GM21737 (cell line): ENCODE measurements around the gene TRAPPC12.
"Not testable (repeated sequence)": the region's sequence is repeated elsewhere in the genome, so short reads cannot be mapped to it uniquely, and the experiment has no call there.

Source experiments
- ATAC-seq: cut with Tn5 transposase; IDR thresholded peaks from one replicate; pipeline ENCODE4 v1.9.1; 2021; ENCODE audit warnings: mild to moderate bottlenecking, moderate library complexity; ENCODE audit not compliant: unreplicated experiment

TRAPPC12 gene

DNA sequence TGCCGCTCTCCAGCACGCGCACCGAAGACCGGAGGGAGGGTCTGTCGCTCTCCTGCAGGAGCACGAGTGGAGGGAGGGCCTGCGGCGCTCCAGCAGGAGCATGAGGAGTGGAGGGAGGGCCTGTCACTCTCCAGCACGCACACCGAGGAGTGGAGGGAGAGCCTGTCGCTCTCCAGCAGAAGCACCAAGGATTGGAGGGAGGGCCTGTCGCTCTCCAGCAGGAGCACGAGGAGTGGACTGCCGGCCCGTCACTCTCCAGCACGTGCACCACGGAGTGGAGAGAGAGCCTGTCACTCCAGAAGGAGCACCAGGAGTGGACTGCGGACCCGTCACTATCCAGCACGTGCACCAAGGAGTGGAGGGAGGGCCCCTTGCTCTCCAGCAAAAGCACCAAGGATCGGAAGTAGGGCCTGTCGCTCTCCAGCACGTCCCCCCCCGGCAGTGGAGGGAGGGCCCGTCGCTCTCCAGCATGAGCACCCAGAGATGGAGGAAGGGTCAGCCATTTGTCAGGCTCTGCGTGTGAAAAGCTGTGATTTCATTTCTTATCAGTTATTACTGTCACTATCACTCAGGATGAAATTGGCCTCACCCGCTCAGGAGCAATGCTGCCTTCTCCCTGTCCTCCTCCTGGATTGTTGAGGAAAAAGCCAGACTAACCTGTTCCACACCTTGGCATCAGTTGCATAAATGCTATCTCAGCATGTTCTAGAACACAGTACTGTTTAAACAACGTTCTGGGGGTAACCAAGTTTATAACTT lies 103.9 kb downstream of the TRAPPC12 start:
- no peak for ATAC-seq

DNA sequence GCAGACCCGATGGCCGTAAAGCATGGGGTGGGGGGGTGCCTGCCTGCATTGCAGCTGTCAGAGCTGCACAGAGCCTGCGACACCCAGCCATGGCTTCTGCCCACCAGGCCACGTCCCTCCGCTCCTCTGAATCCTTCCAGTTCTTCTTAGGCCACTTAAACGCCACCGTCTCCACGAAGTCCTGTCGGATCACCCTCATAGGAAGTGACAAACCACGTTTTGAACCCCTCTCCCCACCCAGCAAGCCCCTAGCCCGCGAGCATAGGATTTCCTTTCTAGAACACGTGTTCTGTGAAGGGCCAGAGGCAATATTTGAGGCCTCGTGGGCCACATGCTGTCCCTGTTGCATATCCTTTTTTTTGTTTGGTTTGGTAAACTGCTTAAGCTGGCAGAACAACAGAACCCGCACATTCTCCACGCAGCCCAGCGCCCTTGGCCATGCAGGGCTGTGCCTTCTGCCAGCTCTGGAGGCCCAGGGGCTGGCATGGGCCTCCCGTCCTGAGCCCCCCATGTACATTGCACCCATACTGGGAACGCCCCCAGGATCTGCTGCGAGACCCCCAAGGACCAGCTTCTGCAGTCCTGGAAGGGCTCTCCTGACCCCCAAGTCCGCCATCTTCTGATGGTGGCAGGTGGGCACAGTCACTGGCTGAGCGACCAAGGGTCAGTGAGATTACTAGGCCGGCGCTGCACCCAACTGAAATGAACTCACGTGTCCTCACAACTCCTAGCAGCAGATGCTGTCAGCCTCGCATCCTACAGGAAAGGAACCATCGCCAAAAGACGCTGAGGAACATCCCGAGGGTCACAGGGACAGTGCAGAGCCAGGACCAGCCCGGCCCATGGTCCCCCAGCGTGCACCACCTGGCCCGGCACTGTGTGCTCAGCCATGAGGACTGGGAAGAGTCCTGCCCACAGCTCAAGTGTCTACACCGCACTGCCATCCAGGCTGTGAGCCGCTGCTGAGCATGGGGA lies 104.8 kb downstream of the TRAPPC12 start:
- no peak for ATAC-seq

DNA sequence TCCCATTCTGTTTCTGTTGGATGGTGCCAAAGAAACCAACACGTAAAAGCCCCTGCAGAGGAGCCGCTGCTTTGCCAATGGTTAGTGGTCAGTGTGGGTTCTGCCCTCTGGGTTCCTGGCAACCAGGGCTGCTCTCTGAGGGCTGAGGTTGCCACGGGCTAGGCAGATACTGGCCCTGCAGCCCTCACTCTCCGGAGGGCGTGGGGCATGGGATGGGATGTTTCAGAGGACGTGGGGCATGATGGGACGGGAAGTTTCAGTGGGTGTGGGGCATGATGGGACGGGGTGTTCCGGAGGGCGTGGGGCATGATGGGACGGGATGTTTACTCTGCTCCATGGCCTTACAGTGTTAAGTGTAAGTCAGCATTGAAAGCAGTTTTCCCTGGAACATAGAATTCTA lies 105.7 kb downstream of the TRAPPC12 start:
- ATAC-seq, result no peak

DNA sequence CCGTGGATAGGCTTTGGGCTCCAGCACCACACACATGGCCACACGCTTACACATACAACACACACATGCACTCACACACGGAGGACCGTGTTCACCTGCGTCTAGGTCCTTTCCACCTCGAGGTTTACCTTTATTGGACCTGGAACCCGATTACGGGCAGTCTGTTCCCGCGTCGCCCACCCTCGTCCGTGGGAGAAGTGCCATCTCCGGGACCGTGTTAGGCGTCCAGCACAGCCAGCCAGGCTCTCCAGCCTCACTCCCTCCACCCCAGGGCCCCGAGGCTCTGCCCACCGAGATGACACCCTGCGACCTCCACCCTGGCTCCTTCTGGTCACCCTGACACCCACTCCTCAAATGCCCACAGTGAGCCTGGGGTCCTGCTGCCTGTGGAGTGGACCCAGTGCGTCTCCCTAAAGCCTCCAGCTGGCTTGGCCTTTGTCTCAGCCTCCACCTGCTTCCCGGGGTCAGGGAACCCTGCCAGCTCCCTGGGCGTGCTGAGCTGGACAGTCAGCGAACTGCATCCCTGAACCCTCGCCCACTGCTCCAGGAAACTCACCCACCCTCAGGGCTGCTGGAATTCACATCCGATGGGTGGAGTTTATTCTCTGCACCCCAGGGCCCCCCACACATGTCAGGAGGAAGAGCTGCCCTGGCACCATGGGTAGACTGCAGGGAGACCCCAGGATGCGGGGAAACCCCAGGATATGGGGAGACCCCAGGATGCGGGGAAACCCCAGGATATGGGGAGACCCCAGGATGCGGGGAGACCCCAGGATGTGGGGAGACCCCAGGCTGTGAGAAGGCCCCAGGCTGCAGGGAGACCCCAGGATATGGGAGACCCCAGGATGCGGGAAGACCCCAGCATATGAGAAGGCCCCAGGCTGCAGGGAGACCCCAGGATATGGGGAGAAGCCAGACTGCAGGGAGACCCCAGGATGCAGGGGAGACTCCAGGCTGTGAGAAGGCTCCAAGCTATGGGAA lies 106.8 kb downstream of the TRAPPC12 start:
- ATAC-seq, result no peak

DNA sequence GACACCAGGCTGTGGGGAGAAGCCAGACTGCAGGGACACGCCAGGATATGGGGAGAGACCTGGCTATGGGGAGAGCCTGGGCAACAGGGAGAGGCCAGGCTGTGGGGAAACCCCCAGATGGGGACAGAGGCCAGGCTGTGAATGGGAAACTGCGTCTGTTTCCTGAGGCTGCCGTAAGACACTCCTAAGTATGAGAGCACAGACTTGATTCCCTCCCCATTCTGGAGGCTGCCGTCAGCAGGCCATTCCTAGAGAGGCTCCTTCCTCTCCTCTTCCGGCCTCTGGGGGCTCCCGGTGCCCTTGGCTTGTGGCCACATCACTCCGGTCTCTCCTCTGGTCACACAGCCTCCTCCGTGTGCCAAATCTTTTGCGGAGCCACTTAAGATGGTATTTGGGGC lies 107.5 kb downstream of the TRAPPC12 start:
- ATAC-seq, result no peak

DNA sequence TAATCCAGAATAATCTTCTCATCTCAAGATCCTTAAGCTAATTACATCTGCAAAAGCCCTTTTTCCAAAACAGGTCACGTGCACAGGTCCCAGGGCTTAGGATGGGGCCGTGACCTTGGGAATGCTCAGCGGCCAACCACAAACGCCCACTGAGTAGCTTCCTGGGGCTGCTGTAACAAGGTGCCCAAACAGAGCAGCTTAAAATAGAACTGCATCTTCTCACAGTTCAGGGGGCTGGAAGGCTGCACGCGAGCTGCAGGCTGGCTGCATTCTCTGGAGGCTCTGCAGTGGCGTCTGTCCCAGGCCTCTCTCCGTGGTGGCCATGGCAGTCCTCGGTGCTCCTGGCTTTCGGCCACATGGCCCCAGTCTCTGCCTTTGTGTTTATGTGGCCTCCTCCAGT lies 107.9 kb downstream of the TRAPPC12 start:
- ATAC-seq, result no peak

DNA sequence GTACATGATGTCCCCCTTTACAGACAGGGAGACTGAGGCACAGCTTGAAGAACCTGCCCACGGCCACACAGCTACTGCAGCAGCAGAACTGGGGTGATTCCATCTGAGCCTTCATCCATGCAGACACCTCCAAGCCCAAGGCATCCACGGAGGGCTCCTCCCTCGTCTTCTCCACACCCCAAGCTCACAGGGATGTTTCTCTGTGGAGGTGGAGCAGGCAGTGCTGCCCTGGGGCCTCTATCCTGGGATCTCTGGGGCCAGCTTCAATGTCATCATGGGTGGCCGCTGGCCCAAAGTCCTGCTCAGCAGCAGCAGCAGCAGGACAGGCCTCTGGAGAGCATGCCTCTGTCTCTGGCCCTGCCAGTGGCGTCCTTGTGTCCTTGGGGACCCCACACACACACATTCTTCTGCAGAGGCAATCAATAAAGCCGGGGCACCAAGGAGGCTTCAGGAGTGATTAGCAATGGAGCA lies 108.6 kb downstream of the TRAPPC12 start:
- ATAC-seq, result no peak

DNA sequence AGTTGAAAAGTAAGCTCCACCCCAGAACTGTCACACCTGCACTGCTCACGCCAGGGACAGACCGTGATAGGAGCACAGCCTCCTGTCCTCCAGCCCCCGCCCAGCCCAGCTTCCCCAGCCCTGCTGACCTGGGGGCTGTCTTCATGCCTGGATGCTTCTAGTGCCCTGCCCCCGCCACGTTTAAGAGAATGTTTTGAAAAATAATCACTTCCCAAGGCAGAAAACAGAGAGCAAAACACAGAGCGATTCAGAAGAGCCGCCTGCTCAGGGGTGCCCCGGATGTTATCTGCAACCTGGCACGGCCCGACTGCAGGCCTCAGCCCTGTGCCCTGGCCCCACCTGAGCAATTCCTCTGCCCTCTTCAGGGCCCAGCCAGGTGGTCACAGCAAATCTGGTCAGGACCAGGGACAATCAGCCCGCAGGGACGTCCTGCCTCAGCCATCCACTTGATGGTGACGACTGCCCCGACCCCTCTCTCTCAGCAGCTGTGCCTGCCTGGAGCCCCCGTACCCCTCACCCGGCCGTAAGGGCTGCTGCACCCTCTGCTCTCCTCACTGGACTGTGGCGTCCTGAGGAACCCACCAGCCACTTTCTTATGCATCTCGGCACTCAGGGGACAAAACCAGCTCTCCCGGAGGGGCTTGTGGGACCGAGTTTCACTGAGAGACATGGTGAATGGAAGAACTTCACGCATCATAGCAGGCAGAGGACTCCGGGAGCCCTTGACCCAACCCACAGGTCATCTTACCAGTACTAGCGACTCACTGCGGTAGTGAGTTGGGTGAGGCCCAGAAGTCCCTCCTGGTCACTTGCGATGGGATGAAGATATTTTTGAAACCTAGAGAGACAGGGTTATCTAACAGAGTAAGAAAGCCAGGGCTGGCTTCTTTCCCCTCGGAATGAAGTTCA lies 109.6 kb downstream of the TRAPPC12 start:
- ATAC-seq, result no peak

DNA sequence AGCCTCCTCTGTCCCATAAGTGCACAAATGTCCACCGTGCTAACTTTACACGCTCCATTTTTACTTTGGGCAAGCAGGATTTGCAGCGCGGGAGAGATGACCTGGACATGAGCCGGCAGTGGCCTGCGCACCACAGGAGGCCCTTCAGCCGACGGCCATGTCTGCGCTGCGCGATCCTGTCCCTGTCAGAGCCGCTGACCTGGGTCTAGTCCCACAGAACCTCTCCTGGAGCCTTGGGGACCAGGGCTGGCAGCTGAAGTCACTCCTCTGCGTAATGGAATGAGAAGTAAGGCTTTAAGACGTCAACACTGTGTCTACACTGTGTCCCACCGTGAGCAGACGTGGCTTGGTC lies 110.2 kb downstream of the TRAPPC12 start:
- no peak for ATAC-seq

DNA sequence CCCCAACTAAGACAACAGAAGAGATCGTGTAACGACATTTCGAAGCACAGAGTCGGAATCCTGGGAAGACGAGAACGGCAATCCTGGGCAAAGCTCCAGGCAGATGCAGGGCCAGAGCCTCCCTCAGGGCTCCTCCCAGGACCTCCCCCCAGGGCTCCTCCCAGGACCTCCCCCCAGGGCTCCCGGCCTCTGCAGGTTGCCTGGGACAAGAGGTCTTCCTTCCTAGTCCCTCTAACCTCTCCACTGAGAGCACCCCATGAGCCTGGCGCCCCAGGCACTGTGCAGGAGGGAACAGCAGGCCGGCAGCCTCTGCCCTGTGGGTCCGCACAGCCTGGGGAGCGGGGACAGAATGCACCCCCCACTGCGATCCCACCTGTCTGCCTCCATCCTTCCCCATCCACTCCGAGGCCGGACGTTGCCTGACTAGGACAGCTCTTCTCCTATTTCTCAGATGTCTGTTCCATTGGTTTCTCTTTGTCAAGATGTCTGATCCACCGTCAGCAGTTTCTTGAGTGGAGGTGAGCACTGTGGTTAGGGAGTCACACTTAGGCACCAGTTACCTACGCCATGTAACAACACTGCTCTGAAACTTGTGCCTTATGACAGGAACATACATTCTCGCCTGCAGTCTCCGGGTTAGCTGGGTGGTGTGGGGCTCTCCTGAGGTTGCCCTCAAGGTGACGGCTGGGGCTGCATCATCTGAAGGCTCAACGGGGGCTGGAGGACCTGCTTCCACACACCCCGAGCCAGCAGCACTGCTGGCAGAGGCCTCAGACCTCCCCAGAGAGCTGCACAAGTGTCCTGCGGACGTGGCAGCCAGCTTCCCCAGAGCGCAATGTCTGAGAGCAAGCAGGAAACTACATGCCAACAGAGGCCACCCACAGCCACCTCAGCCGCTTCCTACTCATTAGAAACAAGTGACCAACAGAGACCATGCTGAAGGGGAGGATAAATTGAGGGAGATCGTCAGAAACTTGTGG lies 111.0 kb downstream of the TRAPPC12 start:
- ATAC-seq, result no peak

DNA sequence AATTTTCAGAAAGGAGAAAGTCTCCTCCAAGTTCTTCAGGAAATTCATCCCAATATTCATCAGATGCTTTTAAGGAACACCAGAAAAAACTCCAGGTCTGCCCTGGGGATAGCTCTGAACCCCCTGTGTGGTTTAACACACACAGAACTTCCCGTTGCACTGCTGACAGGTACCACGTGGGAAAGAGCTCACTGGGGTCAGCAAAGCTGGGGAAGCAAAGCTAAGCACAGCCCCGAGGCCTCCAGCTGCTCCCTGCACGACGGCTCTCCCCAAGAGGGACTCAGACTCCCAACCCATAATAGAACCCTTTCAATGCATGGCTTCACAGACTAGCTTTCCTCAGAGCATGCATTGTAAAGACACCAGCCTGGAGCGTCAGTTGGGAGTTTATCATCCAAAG lies 111.8 kb downstream of the TRAPPC12 start:
- ATAC-seq, result no peak

DNA sequence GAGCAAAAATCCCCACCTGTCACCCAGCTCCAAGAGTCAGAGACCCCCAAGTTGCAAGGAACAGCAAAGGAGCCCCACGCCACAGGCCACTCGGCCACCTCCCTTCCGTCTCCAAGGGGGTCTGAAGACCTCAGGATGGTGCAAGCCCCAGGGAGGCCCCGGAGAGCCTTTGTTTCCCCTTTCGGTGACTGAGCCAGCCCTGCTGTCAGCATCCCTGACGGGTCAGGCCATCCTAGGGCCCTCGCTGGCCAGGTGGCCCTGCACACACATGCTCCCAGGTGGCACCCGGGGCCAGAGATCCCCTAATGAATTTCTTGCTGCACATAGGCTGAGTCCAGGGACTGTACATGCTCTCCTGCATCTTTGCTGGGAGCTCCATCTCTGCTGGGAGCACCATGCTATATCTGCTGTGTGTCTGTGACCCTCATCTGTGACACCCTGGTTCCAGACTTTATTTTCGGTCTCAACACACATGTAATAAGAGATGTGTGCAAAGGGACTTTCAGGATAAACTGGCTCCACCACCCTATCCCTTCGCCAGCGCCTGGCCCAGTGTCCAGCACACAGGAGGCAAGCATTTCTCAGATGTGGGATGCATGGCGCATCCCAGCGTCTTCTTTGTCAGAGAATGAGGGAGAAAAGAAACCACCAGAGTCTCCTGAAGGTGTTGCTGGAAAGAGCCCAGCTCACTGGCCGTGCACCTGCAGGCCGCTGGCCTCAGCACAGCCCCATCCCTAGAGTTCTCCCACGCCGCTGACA lies 112.4 kb downstream of the TRAPPC12 start:
- ATAC-seq, result no peak

DNA sequence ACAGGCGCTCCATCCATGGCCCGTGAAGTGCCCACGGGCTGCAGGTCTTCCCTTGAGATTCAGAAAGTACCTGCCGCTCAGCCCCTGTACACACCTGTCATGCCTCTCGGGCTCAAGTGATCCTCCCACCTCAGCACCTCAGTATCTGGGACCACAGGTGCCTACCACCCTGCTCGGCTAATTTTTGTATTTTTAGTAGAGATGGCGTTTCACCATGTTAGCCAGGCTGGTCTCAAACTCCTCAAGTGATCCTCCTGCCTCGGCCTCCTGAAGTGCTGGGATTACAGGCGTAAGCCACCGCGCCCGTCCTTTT lies 112.9 kb downstream of the TRAPPC12 start:
- ATAC-seq, result not testable (repeated sequence)

DNA sequence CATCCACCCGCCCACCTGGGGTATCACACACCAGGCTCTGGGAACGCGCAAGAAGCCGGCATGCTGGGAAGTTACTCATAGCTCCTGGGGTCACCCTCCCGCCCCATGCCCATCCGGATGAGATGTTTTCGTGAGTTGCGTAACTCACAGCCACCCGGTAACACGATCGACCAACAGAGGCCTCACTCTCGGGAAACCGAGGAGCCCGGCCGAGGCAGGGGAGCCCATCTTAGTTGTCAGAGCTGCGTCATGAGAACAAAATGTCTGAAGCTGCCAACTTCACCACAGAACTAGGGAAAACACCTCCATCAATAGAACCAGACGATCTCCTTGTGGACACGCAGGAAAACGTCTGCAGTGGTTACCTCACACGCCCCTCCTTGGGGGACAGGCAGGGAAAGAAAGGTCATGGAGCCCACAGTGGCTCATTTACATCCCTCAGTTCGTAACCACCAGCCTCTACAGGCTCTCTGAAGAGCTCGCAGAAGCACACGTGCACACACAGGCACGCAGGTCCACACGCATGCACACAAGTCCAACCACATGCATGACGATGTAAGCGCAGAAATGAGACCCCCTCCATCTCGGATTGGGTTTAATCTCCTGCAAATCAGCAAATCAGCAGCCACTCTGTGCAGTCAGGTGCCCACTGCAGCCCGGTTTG lies 113.6 kb downstream of the TRAPPC12 start:
- ATAC-seq, result no peak

DNA sequence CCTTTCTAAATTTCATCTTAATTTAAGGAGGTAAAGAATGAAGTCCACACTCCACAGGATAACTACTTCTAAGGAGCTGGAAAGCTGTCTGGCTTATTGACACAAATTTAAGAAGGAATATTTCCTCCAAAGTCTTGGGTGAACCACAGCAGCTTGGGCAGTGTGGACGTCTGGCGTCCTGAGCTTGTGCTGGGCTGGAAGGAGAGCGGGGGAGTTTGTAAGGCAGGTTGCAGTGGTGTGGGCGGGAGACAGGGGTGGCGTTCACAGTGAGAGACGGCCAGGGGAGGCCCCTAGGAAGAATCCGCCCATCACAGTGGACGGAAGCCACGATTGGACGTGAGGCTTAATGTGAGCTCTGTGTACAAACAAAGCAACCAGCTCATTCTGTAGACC lies 114.1 kb downstream of the TRAPPC12 start:
- ATAC-seq, result no peak

DNA sequence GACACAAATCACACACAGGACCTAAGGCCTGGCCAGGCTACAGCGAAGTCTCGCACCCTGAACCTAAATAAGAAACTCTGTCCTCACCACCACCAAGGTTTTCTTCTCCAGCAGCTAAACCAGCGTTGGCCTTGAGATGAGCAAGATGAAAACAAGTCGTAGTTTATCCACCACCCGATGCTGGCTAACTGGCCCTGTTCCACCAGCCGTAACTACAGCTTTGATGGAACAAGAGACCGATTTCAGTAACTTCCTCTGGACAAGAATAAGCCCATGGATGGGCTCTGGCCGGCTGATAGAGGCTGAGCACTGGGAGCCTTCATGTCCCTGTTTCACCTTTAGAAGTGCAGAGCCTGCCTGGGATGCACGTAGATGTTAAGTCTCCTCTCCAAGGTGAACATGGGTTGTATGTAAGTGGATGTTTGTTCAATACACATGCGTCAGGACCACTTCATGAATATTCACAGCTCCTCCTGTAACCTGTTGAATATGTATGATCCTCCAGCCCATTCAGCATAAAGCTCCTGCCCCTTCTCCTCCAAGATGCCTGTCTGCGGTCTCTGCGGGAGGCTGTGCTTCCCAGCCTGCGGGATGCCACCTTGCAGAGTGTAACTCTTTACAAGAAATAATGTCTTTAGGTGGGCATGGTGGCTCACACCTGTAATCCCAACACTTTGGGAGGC lies 115.6 kb downstream of the TRAPPC12 start:
- ATAC-seq, result no peak

DNA sequence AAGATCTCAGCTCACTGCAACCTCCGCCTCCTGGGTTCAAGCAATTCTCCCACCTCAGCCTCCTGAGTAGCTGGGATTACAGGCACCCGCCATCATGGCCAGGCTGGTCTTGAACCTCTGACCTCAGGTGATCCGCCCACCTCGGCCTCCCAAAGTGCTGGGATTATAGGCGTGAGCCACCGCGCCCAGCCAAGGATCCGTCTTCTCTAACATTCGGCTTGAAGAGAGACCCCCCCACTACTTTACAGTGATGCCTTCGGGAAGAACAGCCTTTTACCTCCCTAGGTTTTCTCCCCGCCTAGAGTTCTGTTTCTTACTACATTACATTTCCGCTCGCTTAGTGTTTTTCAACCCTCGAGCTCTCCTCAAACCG lies 117.2 kb downstream of the TRAPPC12 start:
- not testable (repeated sequence) for ATAC-seq
